Uterus (tissue), 2 donors: Measurements from ENCODE around the gene ZNF490.
A peak's percentile ranks its signal among the peaks of the same experiment; 100 is the strongest.

Experiments used
- CTCF ChIP-seq, 4 experiments: fragments of 200-600 bp in 2 of 4; fragments of 450-650 bp in 2 of 4; sonication (generic) in 2 of 4; IDR thresholded peaks; one replicate each; pipeline ENCODE4 v1.5.1; 2016 to 2019; ENCODE audit warnings: antibody characterized with exemption in 4 of 4, mild to moderate bottlenecking in 2 of 4, moderate library complexity in 1 of 4
- POLR2A ChIP-seq, 2 donors: fragments of 450-650 bp; IDR thresholded peaks; one replicate each; pipeline ENCODE4 v1.6.1; 2016; ENCODE audit warnings: antibody characterized with exemption in 2 of 2, mild to moderate bottlenecking in 1 of 2, moderate library complexity in 1 of 2

GRCh38 chr19:12610540-12611360 is at the start of gene ZNF490, which contains the start of gene ZNF791:
- TF ChIP-seq CTCF (IDR thresholded peaks at IDR 0.05) (peak in 2 of 4 experiments; percentile 6 to 19), POLR2A (IDR thresholded peaks at IDR 0.05) (peak; percentile 78 to 92)
